K562 (cell line): ENCODE results near the gene SELPLG. TPM values are rescaled to one million over a fixed set of nuclear protein-coding genes. Genes with fewer than 3 reads are reported as not detected.

Experiments
- CBFA2T2 ChIP-seq: fragments of 450-650 bp; conservative IDR thresholded peaks from 2 replicates; pipeline ENCODE4 v1.6.1; 2017; ENCODE audit warnings: mild to moderate bottlenecking
- CLOCK ChIP-seq: fragments of 250-450 bp; sonication (Bioruptor Pico); IDR thresholded peaks from 2 replicates; pipeline ENCODE4 v1.4.0; 2020; ENCODE audit warnings: mild to moderate bottlenecking, moderate library complexity, borderline replicate concordance
- E2F3 ChIP-seq: fragments of 250-450 bp; sonication (Bioruptor Pico); IDR thresholded peaks from 2 replicates; pipeline ENCODE4 v1.4.0; 2020; ENCODE audit warnings: mild to moderate bottlenecking
- JUND ChIP-seq, 2 experiments: IDR thresholded peaks; 2 replicates in 1 of 2; 3 replicates in 1 of 2; pipeline ENCODE4 v1.6.1; 2011; ENCODE audit warnings: borderline replicate concordance in 2 of 2, low read depth in 2 of 2, low read length in 2 of 2, improper control_type of control experiment in 1 of 2, missing biosample characterization in 1 of 2, missing genetic modification characterization in 1 of 2, missing genetic modification reagents in 1 of 2
- MYC ChIP-seq, 2 experiments: fragments of 250-450 bp in 1 of 2; sonication (Bioruptor Pico) in 1 of 2; IDR thresholded peaks; 2 replicates each; pipeline versions ENCODE4 v1.5.1 to v1.6.1; 2012 to 2021; ENCODE audit warnings: low read depth in 2 of 2, borderline replicate concordance in 1 of 2, improper control_type of control experiment in 1 of 2, low read length in 1 of 2, mild to moderate bottlenecking in 1 of 2, moderate library complexity in 1 of 2
- NR2C2 ChIP-seq, 2 experiments: fragments of 200-800 bp in 1 of 2; sonication (Bioruptor generic) in 1 of 2; sonication (generic) in 1 of 2; formaldehyde crosslinking in 1 of 2; IDR thresholded peaks; 2 replicates each; pipeline versions ENCODE4 v1.6.1 to v1.8.0; 2016 to 2022; ENCODE audit warnings: mild to moderate bottlenecking in 1 of 2, missing compliant biosample characterization in 1 of 2, missing genetic modification characterization in 1 of 2, missing genetic modification reagents in 1 of 2
- RAD51 ChIP-seq: fragments of 450-650 bp; IDR thresholded peaks from 2 replicates; pipeline ENCODE4 v1.7.1; 2016; ENCODE audit warnings: low read depth, mild to moderate bottlenecking, borderline replicate concordance
- RNF2 ChIP-seq: sonication (generic); IDR thresholded peaks from 2 replicates; pipeline ENCODE4 v1.6.1; 2016
- TEAD4 ChIP-seq, 2 experiments: sonication (generic) in 1 of 2; formaldehyde crosslinking in 1 of 2; IDR thresholded peaks; 2 replicates each; pipeline versions ENCODE4 v1.6.1 to v1.8.0; 2012 to 2022; ENCODE audit warnings: borderline replicate concordance in 1 of 2, inconsistent platforms in 1 of 2, low read length in 1 of 2, mild to moderate bottlenecking in 1 of 2, missing genetic modification reagents in 1 of 2
- TRIM28 ChIP-seq: fragments of 450-650 bp; IDR thresholded peaks from 2 replicates; pipeline ENCODE4 v1.6.1; 2017
- ZNF143 ChIP-seq: sonication (generic); formaldehyde crosslinking; IDR thresholded peaks from 2 replicates; pipeline ENCODE4 v1.9.0; 2022; ENCODE audit warnings: mild to moderate bottlenecking, missing genetic modification reagents
- ZNF239 ChIP-seq: fragments of 250-450 bp; sonication (Bioruptor Pico); IDR thresholded peaks from 2 replicates; pipeline ENCODE4 v1.4.0; 2020; ENCODE audit warnings: mild to moderate bottlenecking
- ZNF583 ChIP-seq: fragments of 250-450 bp; sonication (Bioruptor Pico); IDR thresholded peaks from 2 replicates; pipeline ENCODE4 v1.4.0; 2020
- polyA plus RNA-seq, 8 experiments: library from polyadenylated mRNA; depleted of rRNA in 4 of 8; stranded (reverse) in 5 of 8; unstranded in 3 of 8; fragments of >200 nt; fragmentation: Nextera tagmentation in 2 of 8; fragmentation: Illumina TruSeq in 1 of 8; extraction: Ambion mirVana in 2 of 8; extraction: Trizol in 1 of 8; gene quantifications; 2 replicates each; pipeline versions ENCODE4 v1.2.1 to v1.2.3, GENCODE V29; 2011 to 2014; ENCODE audit warnings: inconsistent platforms in 1 of 8, missing spikeins in 1 of 8
- total RNA-seq, 7 experiments: library from RNA; depleted of rRNA in 6 of 7; stranded (reverse); fragments of >200 nt in 6 of 7; fragmentation: Illumina TruSeq in 2 of 7; extraction: Trizol in 2 of 7; gene quantifications; 2 replicates each; pipeline versions ENCODE4 v1.2.1 to v1.2.3, GENCODE V29; 2011 to 2021; ENCODE audit warnings: low replicate concordance in 1 of 7
- TF ChIP-seq, protein P1 (sequence below), 2 experiments: IDR thresholded peaks; 2 replicates each; pipeline ENCODE4 v1.6.1; 2012; ENCODE audit warnings: improper control_type of control experiment in 2 of 2, low read depth in 2 of 2, low read length in 2 of 2, borderline replicate concordance in 1 of 2
- TF ChIP-seq, protein P2 (sequence below): fragments of 200-800 bp; sonication (Bioruptor generic); IDR thresholded peaks from 2 replicates; pipeline ENCODE4 v1.6.1; 2016; ENCODE audit warnings: missing genetic modification characterization, missing compliant biosample characterization

The SELPLG gene
- total and polyA plus RNA-seq, 9 of the 15 experiments (the other 6 are each of a cell fraction or from before 2014, with no cell fraction given), result 0.22 to 10.2 (median 1.7) TPM

DNA sequence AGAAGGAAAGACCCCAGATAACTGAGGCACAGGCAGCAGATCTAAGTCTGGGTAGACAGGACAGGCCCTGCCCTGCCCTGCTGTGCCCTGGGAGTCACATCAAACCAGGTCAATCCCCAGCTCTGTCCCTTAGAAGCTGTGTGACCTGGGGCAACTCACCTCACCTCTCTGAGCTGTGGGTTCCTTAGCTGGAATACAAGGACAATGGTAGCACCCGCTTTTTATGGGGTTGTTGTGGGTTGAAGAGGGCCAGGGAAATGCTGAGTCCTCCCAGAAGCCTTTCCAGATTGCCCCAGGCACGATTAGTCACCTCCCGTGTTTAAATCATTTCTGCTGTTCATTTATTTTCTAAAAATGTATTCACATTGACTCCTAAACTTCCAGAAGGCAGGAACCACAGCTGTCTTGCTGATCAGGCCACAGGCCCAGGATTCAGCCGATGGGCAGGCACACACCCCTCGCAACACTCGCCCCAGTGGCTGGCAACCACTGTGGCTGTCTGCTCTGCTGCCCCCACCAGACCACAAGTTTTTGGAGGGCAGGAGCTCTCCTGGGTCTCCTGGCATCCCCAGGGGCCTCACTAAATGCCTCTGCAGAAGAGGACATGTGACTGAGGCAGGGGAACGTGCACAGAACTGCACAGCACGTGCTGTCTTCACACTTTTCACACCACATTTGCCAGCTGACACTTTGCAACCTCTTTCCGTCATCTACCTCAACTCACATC is 3.0 kb downstream of the SELPLG start (continued):
- TF ChIP-seq RNF2, result no peak
- no peak for TF ChIP-seq ZNF143 (CRISPR knock-in tag)
- no peak for TF ChIP-seq JUND (IDR thresholded peaks at IDR 0.05; ENCODE audit: borderline replicate concordance, low read depth, low read length)
- 0 out of 3 replicates have a peak, but pooled peaks have one; percentile 2 for TF ChIP-seq JUND (tag; IDR thresholded peaks at IDR 0.05; ENCODE audit: borderline replicate concordance, low read depth, low read length)
- TF ChIP-seq, protein P1, sequence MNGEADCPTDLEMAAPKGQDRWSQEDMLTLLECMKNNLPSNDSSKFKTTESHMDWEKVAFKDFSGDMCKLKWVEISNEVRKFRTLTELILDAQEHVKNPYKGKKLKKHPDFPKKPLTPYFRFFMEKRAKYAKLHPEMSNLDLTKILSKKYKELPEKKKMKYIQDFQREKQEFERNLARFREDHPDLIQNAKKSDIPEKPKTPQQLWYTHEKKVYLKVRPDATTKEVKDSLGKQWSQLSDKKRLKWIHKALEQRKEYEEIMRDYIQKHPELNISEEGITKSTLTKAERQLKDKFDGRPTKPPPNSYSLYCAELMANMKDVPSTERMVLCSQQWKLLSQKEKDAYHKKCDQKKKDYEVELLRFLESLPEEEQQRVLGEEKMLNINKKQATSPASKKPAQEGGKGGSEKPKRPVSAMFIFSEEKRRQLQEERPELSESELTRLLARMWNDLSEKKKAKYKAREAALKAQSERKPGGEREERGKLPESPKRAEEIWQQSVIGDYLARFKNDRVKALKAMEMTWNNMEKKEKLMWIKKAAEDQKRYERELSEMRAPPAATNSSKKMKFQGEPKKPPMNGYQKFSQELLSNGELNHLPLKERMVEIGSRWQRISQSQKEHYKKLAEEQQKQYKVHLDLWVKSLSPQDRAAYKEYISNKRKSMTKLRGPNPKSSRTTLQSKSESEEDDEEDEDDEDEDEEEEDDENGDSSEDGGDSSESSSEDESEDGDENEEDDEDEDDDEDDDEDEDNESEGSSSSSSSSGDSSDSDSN (IDR thresholded peaks at IDR 0.05; ENCODE audit: borderline replicate concordance in 1 of 2, low read depth in 2 of 2, low read length in 2 of 2), result no peak
- peak; percentile 14; the same call in 1 of the 2 replicates for TF ChIP-seq RAD51
- TF ChIP-seq ZNF583 (CRISPR knock-in tag), result peak; percentile 36; the same call in 1 of the 2 replicates
- no peak for TF ChIP-seq E2F3 (CRISPR knock-in tag)
- TF ChIP-seq NR2C2 (CRISPR knock-in tag; IDR thresholded peaks at IDR 0.05), result no peak
- peak; percentile 12; the same call in 1 of the 2 replicates for TF ChIP-seq NR2C2 (tag; IDR thresholded peaks at IDR 0.05)
- TF ChIP-seq TRIM28, result no peak
- no peak for TF ChIP-seq TEAD4 (IDR thresholded peaks at IDR 0.05; ENCODE audit: low read length)
- no peak for TF ChIP-seq TEAD4 (CRISPR knock-in tag; IDR thresholded peaks at IDR 0.05; ENCODE audit: borderline replicate concordance)
- TF ChIP-seq CBFA2T2, result no peak
- no peak for TF ChIP-seq ZNF239
- no peak for TF ChIP-seq CLOCK (CRISPR knock-in tag)
- TF ChIP-seq MYC (IDR thresholded peaks at IDR 0.05; ENCODE audit: low read depth, low read length), result no peak
- 0 out of 2 replicates have a peak, but pooled peaks have one; percentile 36 for TF ChIP-seq MYC (CRISPR knock-in tag; IDR thresholded peaks at IDR 0.05; ENCODE audit: borderline replicate concordance, low read depth)
- TF ChIP-seq, protein P2, sequence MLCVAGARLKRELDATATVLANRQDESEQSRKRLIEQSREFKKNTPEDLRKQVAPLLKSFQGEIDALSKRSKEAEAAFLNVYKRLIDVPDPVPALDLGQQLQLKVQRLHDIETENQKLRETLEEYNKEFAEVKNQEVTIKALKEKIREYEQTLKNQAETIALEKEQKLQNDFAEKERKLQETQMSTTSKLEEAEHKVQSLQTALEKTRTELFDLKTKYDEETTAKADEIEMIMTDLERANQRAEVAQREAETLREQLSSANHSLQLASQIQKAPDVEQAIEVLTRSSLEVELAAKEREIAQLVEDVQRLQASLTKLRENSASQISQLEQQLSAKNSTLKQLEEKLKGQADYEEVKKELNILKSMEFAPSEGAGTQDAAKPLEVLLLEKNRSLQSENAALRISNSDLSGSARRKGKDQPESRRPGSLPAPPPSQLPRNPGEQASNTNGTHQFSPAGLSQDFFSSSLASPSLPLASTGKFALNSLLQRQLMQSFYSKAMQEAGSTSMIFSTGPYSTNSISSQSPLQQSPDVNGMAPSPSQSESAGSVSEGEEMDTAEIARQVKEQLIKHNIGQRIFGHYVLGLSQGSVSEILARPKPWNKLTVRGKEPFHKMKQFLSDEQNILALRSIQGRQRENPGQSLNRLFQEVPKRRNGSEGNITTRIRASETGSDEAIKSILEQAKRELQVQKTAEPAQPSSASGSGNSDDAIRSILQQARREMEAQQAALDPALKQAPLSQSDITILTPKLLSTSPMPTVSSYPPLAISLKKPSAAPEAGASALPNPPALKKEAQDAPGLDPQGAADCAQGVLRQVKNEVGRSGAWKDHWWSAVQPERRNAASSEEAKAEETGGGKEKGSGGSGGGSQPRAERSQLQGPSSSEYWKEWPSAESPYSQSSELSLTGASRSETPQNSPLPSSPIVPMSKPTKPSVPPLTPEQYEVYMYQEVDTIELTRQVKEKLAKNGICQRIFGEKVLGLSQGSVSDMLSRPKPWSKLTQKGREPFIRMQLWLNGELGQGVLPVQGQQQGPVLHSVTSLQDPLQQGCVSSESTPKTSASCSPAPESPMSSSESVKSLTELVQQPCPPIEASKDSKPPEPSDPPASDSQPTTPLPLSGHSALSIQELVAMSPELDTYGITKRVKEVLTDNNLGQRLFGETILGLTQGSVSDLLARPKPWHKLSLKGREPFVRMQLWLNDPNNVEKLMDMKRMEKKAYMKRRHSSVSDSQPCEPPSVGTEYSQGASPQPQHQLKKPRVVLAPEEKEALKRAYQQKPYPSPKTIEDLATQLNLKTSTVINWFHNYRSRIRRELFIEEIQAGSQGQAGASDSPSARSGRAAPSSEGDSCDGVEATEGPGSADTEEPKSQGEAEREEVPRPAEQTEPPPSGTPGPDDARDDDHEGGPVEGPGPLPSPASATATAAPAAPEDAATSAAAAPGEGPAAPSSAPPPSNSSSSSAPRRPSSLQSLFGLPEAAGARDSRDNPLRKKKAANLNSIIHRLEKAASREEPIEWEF (CRISPR knock-in tag), result no peak
